Activated T-helper 2 cell treated with anti-CD3 and anti-CD28 coated beads, Interferon-gamma antibody, Interleukin-2, Interleukin-4, amounts not matched to agents 10 μg/mL and 5 μg/mL and 100 μg/mL, durations not matched to agents 14 hours and 24 hours and 36 hours (primary cell): Measurements from ENCODE around the gene NCOA3. TPM values are rescaled to one million over a fixed set of nuclear protein-coding genes. Genes with fewer than 3 reads are reported as not detected.
"Not testable (repeated sequence)": the region's sequence is repeated elsewhere in the genome, so short reads cannot be mapped to it uniquely, and the experiment has no call there.

Experiments
- DNase-seq: peaks from one replicate; pipeline ENCODE4 v3.0.0; 2021; ENCODE audit warnings: low spot score
- H3K27ac Mint-ChIP-seq: one replicate; pipeline ENCODE4 v1.8.0; 2021; ENCODE audit warnings: mixed read lengths
- H3K27me3 Mint-ChIP-seq: one replicate; pipeline ENCODE4 v1.8.0; 2021; ENCODE audit warnings: low read depth, mixed read lengths
- H3K36me3 Mint-ChIP-seq: one replicate; pipeline ENCODE4 v1.8.0; 2021; ENCODE audit warnings: low read depth, mixed read lengths
- H3K4me1 Mint-ChIP-seq: one replicate; pipeline ENCODE4 v1.8.0; 2021; ENCODE audit warnings: low read depth, mixed read lengths
- H3K4me3 Mint-ChIP-seq: one replicate; pipeline ENCODE4 v1.8.0; 2021; ENCODE audit warnings: low read depth, mild to moderate bottlenecking, moderate library complexity, mixed read lengths
- H3K9me3 Mint-ChIP-seq: one replicate; pipeline ENCODE4 v1.8.0; 2021; ENCODE audit warnings: mixed read lengths
- intact Hi-C: fragments of 100-400 bp; cut with micrococcal nuclease; formaldehyde crosslinking; loops from one replicate; pipeline ENCODE4 v1.15.1; 2023
- total RNA-seq: library from RNA; stranded (reverse); gene quantifications from 2 replicates; pipeline ENCODE4 v1.2.3, GENCODE V29; 2022

NCOA3 gene
- total RNA-seq, 1 donor from 2014 or later: 119 TPM

GRCh38 chr20:47591231-47591630 lies 89.5 kb downstream of the NCOA3 start:
- intact Hi-C loops: no loop called here
- no peak for DNase-seq
- Mint-ChIP-seq H3K9me3 (no peaks in the 10 kb centered on the region), H3K4me3 (no peak overlapping the region), H3K36me3 (peaks cover 64% of the 10 kb centered on the region), H3K27ac (no peak overlapping the region), H3K27me3 (no peaks in the 10 kb centered on the region), H3K4me1 (peaks cover 26% of the 10 kb centered on the region)

GRCh38 chr20:47594157-47594556 lies 92.5 kb downstream of the NCOA3 start:
- Mint-ChIP-seq H3K27me3 (no peaks in the 10 kb centered on the region), H3K36me3 (peaks cover 60% of the 10 kb centered on the region), H3K4me1 (peaks cover 26% of the 10 kb centered on the region), H3K27ac (no peak overlapping the region), H3K9me3 (no peaks in the 10 kb centered on the region), H3K4me3 (no peak overlapping the region)
- intact Hi-C loops: no loop called here
- no peak for DNase-seq

- Mint-ChIP-seq H3K4me1 (peaks cover 32% of the 10 kb centered on the region), H3K36me3 (peaks cover 68% of the 10 kb centered on the region)
- intact Hi-C loops, H3K9me3 Mint-ChIP-seq, DNase-seq, H3K27ac Mint-ChIP-seq, H3K4me3 Mint-ChIP-seq, H3K27me3 Mint-ChIP-seq: not testable (repeated sequence)
These were observed 93.5 kb downstream of the NCOA3 start for GRCh38 chr20:47595138-47595537.

GRCh38 chr20:47596003-47596571 lies 94.4 kb downstream of the NCOA3 start:
- no peak for DNase-seq
- H3K27ac Mint-ChIP-seq: no peak overlapping the region
- H3K36me3 Mint-ChIP-seq: peaks cover 62% of the 10 kb centered on the region

GRCh38 chr20:47597090-47597489 lies 95.4 kb downstream of the NCOA3 start:
- no peak for DNase-seq
- intact Hi-C loops: no loop called here
- Mint-ChIP-seq H3K9me3 (no peaks in the 10 kb centered on the region), H3K4me3 (no peak overlapping the region), H3K36me3 (peaks cover 57% of the 10 kb centered on the region), H3K27ac (no peak overlapping the region), H3K27me3 (no peaks in the 10 kb centered on the region), H3K4me1 (peaks cover 26% of the 10 kb centered on the region)

More at GRCh38 chr20:47596003-47596571, 94.4 kb downstream of the NCOA3 start:
- intact Hi-C loops: no loop called here
- no peaks in the 10 kb centered on the region for H3K9me3 Mint-ChIP-seq
- H3K4me1 Mint-ChIP-seq: peaks cover 34% of the 10 kb centered on the region
- H3K27me3 Mint-ChIP-seq: no peaks in the 10 kb centered on the region
- H3K4me3 Mint-ChIP-seq: no peak overlapping the region

GRCh38 chr20:47598911-47599744 lies 97.4 kb downstream of the NCOA3 start:
- H3K36me3 Mint-ChIP-seq: peaks cover 62% of the 10 kb centered on the region
- peak overlapping the region; percentile 3 for H3K27ac Mint-ChIP-seq
- H3K4me1 Mint-ChIP-seq: peaks cover 35% of the 10 kb centered on the region
- no peaks in the 10 kb centered on the region for H3K9me3 Mint-ChIP-seq
- H3K4me3 Mint-ChIP-seq: no peak overlapping the region
- DNase-seq: no peak
- intact Hi-C loops: no loop called here
- no peaks in the 10 kb centered on the region for H3K27me3 Mint-ChIP-seq

- H3K4me1 Mint-ChIP-seq: peaks cover 47% of the 10 kb centered on the region
- DNase-seq: no peak
- intact Hi-C loops: no loop called here
- no peak overlapping the region for H3K27ac Mint-ChIP-seq
- no peaks in the 10 kb centered on the region for H3K27me3 Mint-ChIP-seq
- H3K9me3 Mint-ChIP-seq: no peaks in the 10 kb centered on the region
- H3K36me3 Mint-ChIP-seq: peaks cover 63% of the 10 kb centered on the region
- H3K4me3 Mint-ChIP-seq: no peak overlapping the region
These were observed 99.4 kb downstream of the NCOA3 start for GRCh38 chr20:47600967-47601547.

- Mint-ChIP-seq H3K36me3 (peaks cover 67% of the 10 kb centered on the region), H3K4me1 (peaks cover 56% of the 10 kb centered on the region), H3K4me3 (no peak overlapping the region), H3K27ac (peak overlapping the region; percentile 61), H3K9me3 (no peaks in the 10 kb centered on the region), H3K27me3 (no peaks in the 10 kb centered on the region)
- no peak for DNase-seq
- intact Hi-C loops: no loop called here
These were observed 101.6 kb downstream of the NCOA3 start for GRCh38 chr20:47603260-47603659.

- DNase-seq: no peak
- H3K9me3 Mint-ChIP-seq: no peaks in the 10 kb centered on the region
- peaks cover 66% of the 10 kb centered on the region for H3K36me3 Mint-ChIP-seq
- H3K4me1 Mint-ChIP-seq: peaks cover 67% of the 10 kb centered on the region
- H3K27me3 Mint-ChIP-seq: no peaks in the 10 kb centered on the region
- peak overlapping the region; percentile 10 for H3K4me3 Mint-ChIP-seq
- intact Hi-C loops: no loop called here
- H3K27ac Mint-ChIP-seq: peak overlapping the region; percentile 89
These were observed 104.2 kb downstream of the NCOA3 start for GRCh38 chr20:47605673-47606413.

- H3K36me3 Mint-ChIP-seq: peaks cover 67% of the 10 kb centered on the region
- no peak for DNase-seq
- intact Hi-C loops: no loop called here
- peak overlapping the region; percentile 89 for H3K27ac Mint-ChIP-seq
- H3K4me1 Mint-ChIP-seq: peaks cover 70% of the 10 kb centered on the region
- H3K4me3 Mint-ChIP-seq: peak overlapping the region; percentile 28
- no peaks in the 10 kb centered on the region for H3K27me3 Mint-ChIP-seq
- H3K9me3 Mint-ChIP-seq: no peaks in the 10 kb centered on the region
These were observed 104.8 kb downstream of the NCOA3 start for GRCh38 chr20:47606414-47606982.

- intact Hi-C loops: no loop called here
- Mint-ChIP-seq H3K9me3 (no peaks in the 10 kb centered on the region), H3K4me3 (peak overlapping the region; percentile 28), H3K36me3 (peaks cover 67% of the 10 kb centered on the region), H3K4me1 (peaks cover 72% of the 10 kb centered on the region), H3K27ac (peak overlapping the region; percentile 89), H3K27me3 (no peaks in the 10 kb centered on the region)
- DNase-seq: no peak
These were observed 105.4 kb downstream of the NCOA3 start for GRCh38 chr20:47606983-47607613.

- H3K27me3 Mint-ChIP-seq: no peaks in the 10 kb centered on the region
- intact Hi-C loops: no loop called here
- H3K27ac Mint-ChIP-seq: peak overlapping the region; percentile 72
- H3K4me1 Mint-ChIP-seq: peaks cover 73% of the 10 kb centered on the region
- H3K9me3 Mint-ChIP-seq: no peaks in the 10 kb centered on the region
- peaks cover 60% of the 10 kb centered on the region for H3K36me3 Mint-ChIP-seq
- no peak for DNase-seq
- H3K4me3 Mint-ChIP-seq: no peak overlapping the region
These were observed 107.3 kb downstream of the NCOA3 start for GRCh38 chr20:47609001-47609400.
